B cell (primary cell): ENCODE measurements around the gene ZBTB46. TPM values are rescaled to one million over a fixed set of nuclear protein-coding genes. Genes with fewer than 3 reads are reported as not detected.

Source experiments
- ATAC-seq: fragments of 200-7000 bp; cut with Tn5 transposase; one replicate; pipeline ENCODE4 v1.10.0; 2021; ENCODE audit warnings: low read depth, mild to moderate bottlenecking, moderate number of reproducible peaks, moderate library complexity
- CTCF ChIA-PET: fragments of 350-600 bp; sonication (Branson Sonifier 250); formaldehyde crosslinking; loops from one replicate; lab custom pipeline; 2021; ENCODE audit warnings: antibody characterized with exemption, inconsistent platforms; lab: Charles Lee
- POLR2A ChIA-PET: fragments of 350-600 bp; sonication (Branson Sonifier 250); formaldehyde crosslinking; loops from one replicate; lab custom pipeline; 2021; ENCODE audit warnings: antibody characterized with exemption; lab: Charles Lee
- DNase-seq: peaks from one replicate; pipeline ENCODE4 v3.0.0; 2013
- H2AFZ ChIP-seq: 2 replicates; pipeline ENCODE4 v1.6.1; 2012; ENCODE audit warnings: mild to moderate bottlenecking, low read depth, low read length; ENCODE audit not compliant: insufficient read depth, poor library complexity, severe bottlenecking
- H3K27ac ChIP-seq, 2 donors: 1 replicate in 1 of 2; 2 replicates in 1 of 2; pipeline ENCODE4 v1.5.1; 2012 to 2013; ENCODE audit warnings: low read length in 2 of 2, mild to moderate bottlenecking in 2 of 2, moderate library complexity in 1 of 2
- H3K27me3 ChIP-seq, 4 experiments: fragments of 200-600 bp in 1 of 4; sonication (generic) in 1 of 4; replicated peaks in 1 of 4; 1 replicate in 2 of 4; 2 replicates in 2 of 4; pipeline versions ENCODE4 v1.6.1 to v1.7.0; 2013 to 2016; ENCODE audit warnings: low read length in 3 of 4, mild to moderate bottlenecking in 2 of 4, mixed read lengths in 1 of 4, moderate library complexity in 1 of 4; ENCODE audit not compliant: insufficient read depth in 4 of 4, control insufficient read depth in 3 of 4; ENCODE audit errors: control extremely low read depth in 1 of 4
- H3K36me3 ChIP-seq, 2 experiments: replicated peaks in 1 of 2; 1 replicate in 1 of 2; 2 replicates in 1 of 2; pipeline versions ENCODE4 v1.6.1 to v1.7.1; 2013; ENCODE audit warnings: low read length in 1 of 2; ENCODE audit not compliant: insufficient read depth in 2 of 2, control insufficient read depth in 1 of 2; ENCODE audit errors: control extremely low read depth in 1 of 2, extremely low read depth in 1 of 2
- H3K4me1 ChIP-seq, 2 donors: fragments of 200-600 bp in 1 of 2; sonication (generic) in 1 of 2; 1 replicate in 1 of 2; 2 replicates in 1 of 2; pipeline versions ENCODE4 v1.5.1 to v1.6.1; 2013 to 2017; ENCODE audit warnings: low read length in 2 of 2; ENCODE audit not compliant: control insufficient read depth in 2 of 2, insufficient read depth in 2 of 2
- H3K4me2 ChIP-seq: replicated peaks from 2 replicates; pipeline ENCODE3; 2012; ENCODE audit warnings: mild to moderate bottlenecking, low read depth, low read length; ENCODE audit not compliant: poor library complexity, severe bottlenecking
- H3K4me3 ChIP-seq, 5 experiments: fragments of 200-600 bp in 1 of 5; sonication (generic) in 1 of 5; 1 replicate in 3 of 5; 2 replicates in 2 of 5; pipeline versions ENCODE4 v1.5.1 to v1.7.0; 2011 to 2016; ENCODE audit warnings: low read length in 4 of 5, mild to moderate bottlenecking in 4 of 5, low read depth in 2 of 5, control low read depth in 1 of 5, moderate library complexity in 1 of 5; ENCODE audit not compliant: insufficient read depth in 1 of 5; ENCODE audit errors: control extremely low read depth in 1 of 5, extremely low read depth in 1 of 5
- H3K79me2 ChIP-seq: fragments of 200-600 bp; sonication (generic); one replicate; pipeline ENCODE4 v1.6.0; 2016; ENCODE audit warnings: low read length; ENCODE audit not compliant: control insufficient read depth, insufficient read depth
- H3K9ac ChIP-seq: fragments of 200-600 bp; sonication (generic); 2 replicates; pipeline ENCODE4 v1.6.1; 2017; ENCODE audit warnings: mild to moderate bottlenecking, low read length, moderate library complexity
- H3K9me3 ChIP-seq, 3 donors: one replicate each; pipeline versions ENCODE4 v1.6.1 to v1.7.1; 2013; ENCODE audit warnings: low read length in 2 of 3; ENCODE audit not compliant: control insufficient read depth in 2 of 3, insufficient read depth in 1 of 3; ENCODE audit errors: control extremely low read depth in 1 of 3
- H4K20me1 ChIP-seq: 2 replicates; pipeline ENCODE4 v1.6.0; 2012; ENCODE audit warnings: mild to moderate bottlenecking, low read length; ENCODE audit not compliant: insufficient read depth, control insufficient read depth, poor library complexity, severe bottlenecking
- H3K27ac Mint-ChIP-seq: one replicate; pipeline ENCODE4 v1.8.0; 2021; ENCODE audit warnings: mixed read lengths
- H3K27me3 Mint-ChIP-seq: one replicate; pipeline ENCODE4 v1.8.0; 2021; ENCODE audit warnings: mixed read lengths
- H3K4me1 Mint-ChIP-seq: one replicate; pipeline ENCODE4 v1.8.0; 2021; ENCODE audit warnings: mixed read lengths
- H3K4me3 Mint-ChIP-seq: one replicate; pipeline ENCODE4 v1.8.0; 2021; ENCODE audit warnings: mixed read lengths
- H3K9me3 Mint-ChIP-seq: one replicate; pipeline ENCODE4 v1.8.0; 2022; ENCODE audit warnings: mixed read lengths; ENCODE audit not compliant: insufficient read depth
- EZH2 ChIP-seq: IDR thresholded peaks from 2 replicates; pipeline ENCODE4 v1.6.1; 2012; ENCODE audit warnings: borderline replicate concordance, low read depth, mild to moderate bottlenecking, moderate library complexity, low read length; ENCODE audit not compliant: insufficient read depth, poor library complexity, severe bottlenecking
- WGBS: methylation state at CpG from one replicate; pipeline ENCODE4 v1.1.5; 2013; ENCODE audit warnings: missing lambda C conversion rate; ENCODE audit not compliant: insufficient coverage; 5-methylcytosine and 5-hydroxymethylcytosine counted together
- intact Hi-C: fragments of 100-400 bp; cut with micrococcal nuclease; formaldehyde crosslinking; loops from one replicate; pipeline ENCODE4 v1.10.0; 2022
- polyA plus RNA-seq: library from polyadenylated mRNA; depleted of rRNA; stranded (reverse); fragments of >200 nt; gene quantifications from 2 replicates; pipeline ENCODE4 v1.2.3, GENCODE V29; 2012
- total RNA-seq, 2 donors: library from RNA; stranded (reverse); fragments of 120-200 nt in 1 of 2; gene quantifications; 1 replicate in 1 of 2; 2 replicates in 1 of 2; pipeline versions ENCODE4 v1.2.3 to v1.2.4, GENCODE V29; 2013 to 2022
- TF ChIP-seq, protein P1 (sequence below): fragments of 200-600 bp; IDR thresholded peaks from one replicate; pipeline ENCODE4 v1.8.0; 2022; ENCODE audit warnings: antibody characterized with exemption, mild to moderate bottlenecking

ZBTB46 gene
- total and polyA plus RNA-seq, 2 donors (not counting 1 experiment from before 2014, with no cell fraction given) = 0.16 to 0.64 TPM

DNA sequence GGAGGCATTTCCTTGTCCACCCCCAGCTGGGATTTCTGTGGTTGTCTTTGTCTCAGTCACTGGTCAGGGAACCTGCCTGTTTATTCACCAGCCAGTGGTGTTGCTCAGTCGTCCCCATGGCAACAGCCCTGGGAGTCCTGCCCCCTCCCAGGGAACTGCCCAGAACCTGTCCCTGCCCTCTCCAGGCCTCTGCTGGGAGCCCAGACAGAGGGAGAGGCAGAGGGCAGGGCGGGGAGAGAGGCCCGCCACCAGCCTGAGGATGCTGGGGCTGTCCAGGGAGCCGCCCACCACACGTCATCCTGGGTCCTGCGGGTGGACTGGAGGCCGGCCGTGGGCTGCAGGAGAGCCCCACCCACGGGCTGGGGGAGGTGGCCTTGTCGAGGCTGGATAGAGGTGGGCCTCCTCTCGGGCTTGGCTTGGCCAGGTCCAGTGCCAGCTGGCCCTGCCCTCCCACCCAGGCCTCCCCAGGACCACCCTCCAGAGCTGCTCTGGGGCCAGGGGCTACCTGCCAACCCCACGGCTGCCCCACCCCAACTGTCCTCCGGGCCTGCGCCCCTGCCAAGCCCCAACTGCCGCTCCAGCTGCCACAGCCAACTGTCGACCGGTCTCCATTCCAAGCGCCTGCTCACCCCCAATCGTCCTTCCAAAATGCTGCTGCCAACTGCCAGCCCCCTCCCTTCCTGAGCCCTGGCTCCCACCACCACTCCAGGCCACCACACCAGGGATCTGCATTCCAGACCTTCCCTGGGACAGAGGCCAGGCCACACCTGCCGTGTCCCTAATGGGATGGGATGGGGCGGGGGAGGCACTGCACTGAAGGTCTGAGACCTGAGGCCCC is 4.2 kb upstream of the ZBTB46 start:
- peaks cover under 1% of the 10 kb centered on the region for H3K4me1 Mint-ChIP-seq
- intact Hi-C loops = no loop called here
- TF ChIP-seq, protein P1, sequence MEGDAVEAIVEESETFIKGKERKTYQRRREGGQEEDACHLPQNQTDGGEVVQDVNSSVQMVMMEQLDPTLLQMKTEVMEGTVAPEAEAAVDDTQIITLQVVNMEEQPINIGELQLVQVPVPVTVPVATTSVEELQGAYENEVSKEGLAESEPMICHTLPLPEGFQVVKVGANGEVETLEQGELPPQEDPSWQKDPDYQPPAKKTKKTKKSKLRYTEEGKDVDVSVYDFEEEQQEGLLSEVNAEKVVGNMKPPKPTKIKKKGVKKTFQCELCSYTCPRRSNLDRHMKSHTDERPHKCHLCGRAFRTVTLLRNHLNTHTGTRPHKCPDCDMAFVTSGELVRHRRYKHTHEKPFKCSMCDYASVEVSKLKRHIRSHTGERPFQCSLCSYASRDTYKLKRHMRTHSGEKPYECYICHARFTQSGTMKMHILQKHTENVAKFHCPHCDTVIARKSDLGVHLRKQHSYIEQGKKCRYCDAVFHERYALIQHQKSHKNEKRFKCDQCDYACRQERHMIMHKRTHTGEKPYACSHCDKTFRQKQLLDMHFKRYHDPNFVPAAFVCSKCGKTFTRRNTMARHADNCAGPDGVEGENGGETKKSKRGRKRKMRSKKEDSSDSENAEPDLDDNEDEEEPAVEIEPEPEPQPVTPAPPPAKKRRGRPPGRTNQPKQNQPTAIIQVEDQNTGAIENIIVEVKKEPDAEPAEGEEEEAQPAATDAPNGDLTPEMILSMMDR = no peak
- no peak for TF ChIP-seq EZH2
- H3K27me3 ChIP-seq = peaks cover 0 to 8% (median 0%) of the 10 kb centered on the region in 4 experiments
- H2AFZ ChIP-seq = no peak overlapping the region
- no peak overlapping the region for H3K4me3 Mint-ChIP-seq
- H4K20me1 ChIP-seq = no peaks in the 10 kb centered on the region
- ChIA-PET POLR2A (no interaction called here), CTCF (no interaction called here)
- H3K27me3 Mint-ChIP-seq = peaks cover under 1% of the 10 kb centered on the region
- 92% methylated on average over 21 of the region's 21 CpGs for WGBS
- H3K4me2 ChIP-seq = no peak overlapping the region
- H3K36me3 ChIP-seq = no peaks in the 10 kb centered on the region
- H3K27ac Mint-ChIP-seq = no peak overlapping the region
- ATAC-seq (no peak), DNase-seq (peak; percentile 6)
- H3K9ac ChIP-seq = no peak overlapping the region
- no peaks in the 10 kb centered on the region for H3K9me3 Mint-ChIP-seq
- H3K9me3 ChIP-seq = no peaks in the 10 kb centered on the region
- no peaks in the 10 kb centered on the region for H3K79me2 ChIP-seq
- H3K4me3 ChIP-seq = no peak overlapping the region
- peaks cover 1 to 4% of the 10 kb centered on the region in 2 donors for H3K4me1 ChIP-seq
- H3K27ac ChIP-seq = no peak overlapping the region

DNA sequence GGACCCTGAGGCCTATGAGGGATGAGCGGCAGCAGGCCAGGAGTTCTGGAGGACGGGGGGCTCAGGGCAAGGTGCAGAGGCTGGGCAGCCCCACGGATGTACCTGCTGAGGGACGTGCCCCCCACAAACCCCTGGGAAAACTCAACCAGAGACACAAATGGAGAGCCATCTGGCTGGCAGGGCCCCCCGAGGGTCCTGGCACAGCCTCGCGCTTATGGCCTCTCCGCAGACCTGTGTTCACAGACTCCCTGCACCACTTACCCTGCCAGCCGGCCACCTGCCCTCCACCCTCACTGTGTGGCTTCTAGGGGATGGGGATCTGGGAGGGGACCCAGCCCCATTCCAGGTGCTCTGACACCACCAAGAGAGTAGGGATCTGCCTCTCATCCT is 3.4 kb upstream of the ZBTB46 start:
- ATAC-seq (no peak), DNase-seq (no peak)
- Mint-ChIP-seq H3K4me1 (peaks cover 7% of the 10 kb centered on the region), H3K27ac (no peak overlapping the region), H3K27me3 (peaks cover 7% of the 10 kb centered on the region), H3K9me3 (no peaks in the 10 kb centered on the region), H3K4me3 (no peak overlapping the region)
- POLR2A ChIA-PET = interaction anchor here (0.6 kb wide), 1 partner anchor 337 kb away, joined by 7 read pairs; no protein-coding TSS in a partner anchor
- H3K9me3 ChIP-seq = no peaks in the 10 kb centered on the region
- intact Hi-C loops = no loop called here
- no peaks in the 10 kb centered on the region for H3K36me3 ChIP-seq
- H3K27ac ChIP-seq = no peak overlapping the region
- H3K79me2 ChIP-seq = no peaks in the 10 kb centered on the region
- 86% methylated on average over 4 of the region's 9 CpGs for WGBS
- no peak overlapping the region for H3K4me3 ChIP-seq
- no peaks in the 10 kb centered on the region for H4K20me1 ChIP-seq
- no peak overlapping the region for H3K4me2 ChIP-seq
- H3K9ac ChIP-seq = no peak overlapping the region
- H2AFZ ChIP-seq = no peak overlapping the region
- peaks cover 0 to 14% (median 6%) of the 10 kb centered on the region in 4 experiments for H3K27me3 ChIP-seq
- H3K4me1 ChIP-seq = peaks cover 7 to 10% of the 10 kb centered on the region in 2 donors
- CTCF ChIA-PET = no interaction called here
- TF ChIP-seq, protein P1 = no peak
- TF ChIP-seq EZH2 = no peak
